Erythroblast (primary cell): Measurements from ENCODE around the gene LAMTOR4.

Experiments
- GATA1 ChIP-seq: IDR thresholded peaks from 2 replicates; pipeline ENCODE4 v1.6.1; 2011; ENCODE audit warnings: low read depth, mild to moderate bottlenecking, control low read depth, low read length, moderate library complexity
- POLR2A ChIP-seq: IDR thresholded peaks from 2 replicates; pipeline ENCODE4 v1.6.1; 2011; ENCODE audit warnings: mild to moderate bottlenecking, low read length

- TF ChIP-seq POLR2A (no peak), GATA1 (no peak)
Observed at GRCh38 chr7:100191775-100192174, 43.1 kb downstream of the LAMTOR4 start.
